Stomach smooth muscle (tissue), 2 donors: ENCODE measurements around the gene EFTUD2.

Experiments used
- H3K27ac ChIP-seq: one replicate; pipeline ENCODE4 v1.7.0; 2013; ENCODE audit warnings: mild to moderate bottlenecking, low read length, inconsistent platforms
- H3K27me3 ChIP-seq, 2 donors: one replicate each; pipeline ENCODE4 v1.7.0; 2013; ENCODE audit warnings: low read length in 2 of 2; ENCODE audit not compliant: insufficient read depth in 2 of 2, control insufficient read depth in 1 of 2
- H3K36me3 ChIP-seq, 2 donors: one replicate each; pipeline ENCODE4 v1.7.0; 2013; ENCODE audit warnings: low read length in 2 of 2; ENCODE audit not compliant: control insufficient read depth in 2 of 2, insufficient read depth in 2 of 2
- H3K4me1 ChIP-seq: one replicate; pipeline ENCODE4 v1.7.0; 2013; ENCODE audit warnings: low read length; ENCODE audit not compliant: control insufficient read depth, insufficient read depth
- H3K4me3 ChIP-seq, 2 donors: one replicate each; pipeline ENCODE4 v1.7.0; 2013; ENCODE audit warnings: low read length in 2 of 2
- H3K9ac ChIP-seq, 2 donors: one replicate each; pipeline ENCODE4 v1.7.0; 2013; ENCODE audit warnings: low read length in 2 of 2, mild to moderate bottlenecking in 1 of 2
- H3K9me3 ChIP-seq, 2 donors: one replicate each; pipeline ENCODE4 v1.7.0; 2013; ENCODE audit warnings: low read length in 2 of 2; ENCODE audit not compliant: control insufficient read depth in 2 of 2
- donor health status: healthy.
- donor health status: Pancreatic carcinoma.

The EFTUD2 gene

GRCh38 chr17:44864831-44865230 is 34.4 kb downstream of the EFTUD2 start:
- H3K27me3 ChIP-seq: no peaks in the 10 kb centered on the region
- H3K4me3 ChIP-seq: no peak overlapping the region
- H3K27ac ChIP-seq: peak overlapping the region; percentile 11
- no peak overlapping the region for H3K9ac ChIP-seq
- peaks cover 38 to 59% of the 10 kb centered on the region in 2 donors for H3K36me3 ChIP-seq
- peaks cover 6% of the 10 kb centered on the region for H3K4me1 ChIP-seq
- no peaks in the 10 kb centered on the region for H3K9me3 ChIP-seq

- no peaks in the 10 kb centered on the region for H3K27me3 ChIP-seq
- peaks cover 49 to 65% of the 10 kb centered on the region in 2 donors for H3K36me3 ChIP-seq
- H3K4me1 ChIP-seq: peaks cover 6% of the 10 kb centered on the region
- H3K4me3 ChIP-seq: no peak overlapping the region
- H3K9me3 ChIP-seq: no peaks in the 10 kb centered on the region
- no peak overlapping the region for H3K27ac ChIP-seq
- no peak overlapping the region for H3K9ac ChIP-seq
Measured at GRCh38 chr17:44863061-44863918, 36.0 kb downstream of the EFTUD2 start.

GRCh38 chr17:44862278-44862914 is 36.8 kb downstream of the EFTUD2 start:
- H3K27me3 ChIP-seq: no peaks in the 10 kb centered on the region
- peaks cover 2% of the 10 kb centered on the region for H3K4me1 ChIP-seq
- no peak overlapping the region for H3K27ac ChIP-seq
- H3K36me3 ChIP-seq: peaks cover 52 to 59% of the 10 kb centered on the region in 2 donors
- H3K9me3 ChIP-seq: no peaks in the 10 kb centered on the region
- H3K4me3 ChIP-seq: no peak overlapping the region
- no peak overlapping the region for H3K9ac ChIP-seq

- Histone ChIP-seq H3K4me1 (peaks cover 2% of the 10 kb centered on the region), H3K9ac (no peak overlapping the region), H3K27ac (no peak overlapping the region), H3K27me3 (no peaks in the 10 kb centered on the region), H3K36me3 (peaks cover 68% of the 10 kb centered on the region in 2 donors), H3K4me3 (no peak overlapping the region), H3K9me3 (no peaks in the 10 kb centered on the region)
Measured at GRCh38 chr17:44859701-44860100, 39.5 kb downstream of the EFTUD2 start.

GRCh38 chr17:44854192-44854591 is 45.1 kb downstream of the EFTUD2 start:
- Histone ChIP-seq H3K9me3 (no peaks in the 10 kb centered on the region), H3K9ac (no peak overlapping the region), H3K4me3 (no peak overlapping the region), H3K4me1 (peaks cover 2% of the 10 kb centered on the region), H3K27me3 (no peaks in the 10 kb centered on the region), H3K27ac (no peak overlapping the region), H3K36me3 (peaks cover 60 to 65% of the 10 kb centered on the region in 2 donors)

- peaks cover 38 to 46% of the 10 kb centered on the region in 2 donors for H3K36me3 ChIP-seq
- H3K4me1 ChIP-seq: peaks cover 2% of the 10 kb centered on the region
- H3K27ac ChIP-seq: no peak overlapping the region
- no peaks in the 10 kb centered on the region for H3K9me3 ChIP-seq
- no peaks in the 10 kb centered on the region for H3K27me3 ChIP-seq
- H3K9ac ChIP-seq: no peak overlapping the region
- no peak overlapping the region for H3K4me3 ChIP-seq
Measured at GRCh38 chr17:44850612-44851011, 48.6 kb downstream of the EFTUD2 start.

- H3K9me3 ChIP-seq: no peaks in the 10 kb centered on the region
- H3K27ac ChIP-seq: no peak overlapping the region
- peaks cover 36 to 43% of the 10 kb centered on the region in 2 donors for H3K36me3 ChIP-seq
- H3K4me1 ChIP-seq: peaks cover 2% of the 10 kb centered on the region
- no peak overlapping the region for H3K9ac ChIP-seq
- no peaks in the 10 kb centered on the region for H3K27me3 ChIP-seq
- no peak overlapping the region for H3K4me3 ChIP-seq
Measured at GRCh38 chr17:44850025-44850424, 49.2 kb downstream of the EFTUD2 start.

GRCh38 chr17:44848961-44849489 is 50.2 kb downstream of the EFTUD2 start:
- H3K4me3 ChIP-seq: no peak overlapping the region
- peaks cover 9% of the 10 kb centered on the region for H3K4me1 ChIP-seq
- peaks cover 26 to 33% of the 10 kb centered on the region in 2 donors for H3K36me3 ChIP-seq
- no peaks in the 10 kb centered on the region for H3K27me3 ChIP-seq
- no peak overlapping the region for H3K27ac ChIP-seq
- H3K9me3 ChIP-seq: no peaks in the 10 kb centered on the region
- H3K9ac ChIP-seq: no peak overlapping the region

- no peak overlapping the region for H3K4me3 ChIP-seq
- H3K27me3 ChIP-seq: no peaks in the 10 kb centered on the region
- H3K36me3 ChIP-seq: peaks cover 21 to 26% of the 10 kb centered on the region in 2 donors
- no peak overlapping the region for H3K27ac ChIP-seq
- peaks cover 10% of the 10 kb centered on the region for H3K4me1 ChIP-seq
- H3K9ac ChIP-seq: no peak overlapping the region
- no peaks in the 10 kb centered on the region for H3K9me3 ChIP-seq
Measured at GRCh38 chr17:44848257-44848795, 50.9 kb downstream of the EFTUD2 start.

- Histone ChIP-seq H3K9ac (no peak within 1 kb of the TSS), H3K4me1 (peaks cover 17% of the 10 kb centered on the region), H3K4me3 (no peak within 1 kb of the TSS), H3K9me3 (no peaks in the 10 kb centered on the region), H3K36me3 (peaks cover 18 to 22% of the 10 kb centered on the region in 2 donors), H3K27me3 (no peaks in the 10 kb centered on the region), H3K27ac (no peak within 1 kb of the TSS)
Measured at GRCh38 chr17:44847586-44847985, 51.7 kb downstream of the EFTUD2 start, which contains the start of gene HIGD1B. Gene HIGD1B (plus strand): TSS chr17:44847883. CDS start chr17:44848153, 270 bp downstream.
